Panc1 (cell line): Measurements from ENCODE around the gene SLC22A25. TPM values are rescaled to one million over a fixed set of nuclear protein-coding genes. Genes with fewer than 3 reads are reported as not detected.

Experiments
- ATAC-seq: fragments of 200-7000 bp; cut with Tn5 transposase; 2 replicates; pipeline ENCODE4 v1.9.1; 2020; ENCODE audit warnings: mild to moderate bottlenecking, moderate library complexity
- BruUV-seq: library from RNA; stranded (reverse); fragments of 400-500 nt; replicated peaks from 2 replicates; lab custom pipeline; 2021; lab: Mats Ljungman, UMichigan
- CTCF ChIA-PET: fragments of 300-600 bp; sonication (Branson Sonifier 250); formaldehyde crosslinking; loops from one replicate; lab custom pipeline; 2022; ENCODE audit warnings: antibody characterized with exemption; lab: Charles Lee
- POLR2A ChIA-PET: fragments of 300-600 bp; sonication (Branson Sonifier 250); formaldehyde crosslinking; loops from one replicate; lab custom pipeline; 2022; ENCODE audit warnings: antibody characterized with exemption; lab: Charles Lee
- DNase-seq: peaks from one replicate; pipeline ENCODE4 v3.0.0-alpha.2; 2010; ENCODE audit warnings: low read depth, low spot score
- H3K27ac ChIP-seq: 2 replicates; pipeline ENCODE4 v1.5.1; 2011; ENCODE audit warnings: mild to moderate bottlenecking, low read length, inconsistent platforms
- H3K27me3 ChIP-seq: fragments of 200-500 bp; sonication (Bioruptor generic); 2 replicates; pipeline ENCODE4 v1.6.0; 2014; ENCODE audit warnings: low read length, inconsistent platforms; ENCODE audit not compliant: control insufficient read depth, insufficient read depth
- H3K36me3 ChIP-seq: fragments of 200-500 bp; sonication (Bioruptor generic); 2 replicates; pipeline ENCODE4 v1.5.1; 2014; ENCODE audit warnings: inconsistent platforms, mild to moderate bottlenecking, low read length, moderate library complexity; ENCODE audit not compliant: control insufficient read depth, insufficient read depth
- H3K4me1 ChIP-seq: 2 replicates; pipeline ENCODE4 v1.5.1; 2011; ENCODE audit warnings: inconsistent platforms, mild to moderate bottlenecking, low read length, moderate library complexity; ENCODE audit not compliant: control insufficient read depth, insufficient read depth
- H3K4me3 ChIP-seq, 2 experiments: 2 replicates each; pipeline ENCODE4 v1.5.1; 2011 to 2012; ENCODE audit warnings: low read depth in 2 of 2, low read length in 2 of 2, mild to moderate bottlenecking in 2 of 2, inconsistent platforms in 1 of 2, moderate library complexity in 1 of 2
- H3K9me3 ChIP-seq: fragments of 200-500 bp; sonication (Bioruptor generic); 2 replicates; pipeline ENCODE4 v1.5.1; 2014; ENCODE audit warnings: low read depth, mild to moderate bottlenecking, inconsistent platforms, low read length, moderate library complexity; ENCODE audit not compliant: control insufficient read depth, insufficient read depth
- CTCF ChIP-seq: fragments of 450-650 bp; IDR thresholded peaks from 2 replicates; pipeline ENCODE4 v1.5.1; 2017; ENCODE audit warnings: mild to moderate bottlenecking
- POLR2AphosphoS5 ChIP-seq: IDR thresholded peaks from 2 replicates; pipeline ENCODE4 v1.6.1; 2012; ENCODE audit warnings: mild to moderate bottlenecking, low read depth, low read length, moderate library complexity
- REST ChIP-seq, 2 experiments: IDR thresholded peaks; 2 replicates each; pipeline ENCODE4 v1.6.1; 2011 to 2012; ENCODE audit warnings: low read depth in 2 of 2, control low read depth in 1 of 2, low read length in 1 of 2, mild to moderate bottlenecking in 1 of 2, moderate library complexity in 1 of 2; ENCODE audit not compliant: insufficient read depth in 1 of 2
- SIN3A ChIP-seq: IDR thresholded peaks from 2 replicates; pipeline ENCODE4 v1.6.1; 2012; ENCODE audit warnings: low read depth, mild to moderate bottlenecking, low read length, moderate library complexity, borderline replicate concordance; ENCODE audit not compliant: insufficient read depth
- TCF7L2 ChIP-seq: IDR thresholded peaks from 2 replicates; pipeline ENCODE4 v1.6.1; 2011; ENCODE audit warnings: mild to moderate bottlenecking, low read depth, low read length, inconsistent platforms
- in situ Hi-C: cut with HindIII; loops from 2 replicates; pipeline ENCODE4 v1.10.0; 2016; ENCODE audit warnings: low sequenced_read_pairs, low pct_unique_long_range_greater_than_20kb
- intact Hi-C: fragments of 100-400 bp; cut with micrococcal nuclease; formaldehyde crosslinking; loops from one replicate; pipeline ENCODE4 v1.10.0; 2022; ENCODE audit not compliant: unreplicated experiment
- total RNA-seq: library from RNA; stranded (reverse); gene quantifications from one replicate; pipeline ENCODE4 v1.2.1, GENCODE V29; 2021; ENCODE audit not compliant: unreplicated experiment

The SLC22A25 gene
- total RNA-seq, 1 experiment from 2014 or later: not detected

GRCh38 chr11:63242089-63242781 lies 1.2 kb downstream of the SLC22A25 start:
- Histone ChIP-seq H3K9me3 (no peaks in the 10 kb centered on the region), H3K4me3 (no peak overlapping the region), H3K36me3 (no peaks in the 10 kb centered on the region), H3K27ac (no peak overlapping the region), H3K27me3 (no peaks in the 10 kb centered on the region; the same call in none of the 2 replicates), H3K4me1 (no peaks in the 10 kb centered on the region)
- no peak for TF ChIP-seq CTCF
- no peak for TF ChIP-seq TCF7L2
- in situ Hi-C loops: no loop called here
- ChIA-PET POLR2A (no interaction called here), CTCF (no interaction called here)
- intact Hi-C loops: no loop called here
- ATAC-seq: no peak
- no peak for DNase-seq
- BruUV-seq: no TSS peak

GRCh38 chr11:63240791-63241379 lies 2.5 kb downstream of the SLC22A25 start:
- intact Hi-C loops: no loop called here
- no TSS peak for BruUV-seq
- ChIA-PET CTCF (no interaction called here), POLR2A (no interaction called here)
- Histone ChIP-seq H3K4me1 (no peaks in the 10 kb centered on the region), H3K27ac (no peak overlapping the region), H3K27me3 (no peaks in the 10 kb centered on the region; the same call in none of the 2 replicates), H3K4me3 (no peak overlapping the region), H3K9me3 (no peaks in the 10 kb centered on the region), H3K36me3 (no peaks in the 10 kb centered on the region)
- no peak for TF ChIP-seq POLR2AphosphoS5
- TF ChIP-seq REST (IDR thresholded peaks at IDR 0.05; ENCODE audit: insufficient read depth in 1 of 2, low read depth in 2 of 2, low read length in 1 of 2): no peak
- no peak for TF ChIP-seq TCF7L2
- no peak for TF ChIP-seq SIN3A
- TF ChIP-seq CTCF: no peak
- no peak for ATAC-seq
- in situ Hi-C loops: no loop called here
- DNase-seq: no peak
